SW 1271 (cell line): Measurements from ENCODE around the gene LRMDA.
A peak's percentile ranks its signal among the peaks of the same experiment; 100 is the strongest.

Source experiments
- DNase-seq, 2 experiments: peaks; one replicate each; lab custom pipeline; 2025; lab: John Stamatoyannopoulos, UW

LRMDA gene

DNA sequence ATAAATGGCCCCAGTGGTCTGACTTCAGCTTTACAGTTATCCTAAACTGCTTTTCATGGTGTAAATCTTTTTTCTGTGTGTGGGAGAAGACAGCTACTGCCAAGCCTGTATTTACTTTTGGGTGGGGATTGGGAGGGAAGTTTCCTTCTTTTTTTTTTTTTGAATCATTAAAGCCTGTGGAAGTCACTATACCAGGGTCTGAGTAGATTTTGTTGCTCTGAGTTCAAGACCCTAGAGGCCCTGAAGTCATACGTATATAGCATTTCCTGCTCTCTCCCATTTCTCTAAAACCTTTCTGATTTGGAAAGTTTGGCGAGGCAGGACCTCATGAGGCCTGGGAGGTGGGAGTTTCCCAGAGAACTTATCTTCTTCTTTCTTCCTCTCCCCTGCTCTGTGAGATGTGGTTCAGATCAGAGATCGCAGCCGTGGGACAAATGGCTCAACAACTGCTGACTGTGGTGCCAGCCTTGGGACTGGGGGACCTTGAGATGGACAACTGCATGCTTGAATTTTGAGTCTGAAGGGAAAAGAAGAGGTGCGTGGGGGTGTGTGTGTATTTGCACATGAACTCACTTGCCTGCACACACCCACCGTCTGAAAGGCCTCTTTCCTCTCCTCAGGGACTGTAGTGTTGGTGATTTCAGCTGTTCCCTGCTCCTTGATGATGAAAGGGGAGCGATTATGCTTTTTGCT lies 18.1 kb downstream of the LRMDA start:
- no peak for DNase-seq

DNA sequence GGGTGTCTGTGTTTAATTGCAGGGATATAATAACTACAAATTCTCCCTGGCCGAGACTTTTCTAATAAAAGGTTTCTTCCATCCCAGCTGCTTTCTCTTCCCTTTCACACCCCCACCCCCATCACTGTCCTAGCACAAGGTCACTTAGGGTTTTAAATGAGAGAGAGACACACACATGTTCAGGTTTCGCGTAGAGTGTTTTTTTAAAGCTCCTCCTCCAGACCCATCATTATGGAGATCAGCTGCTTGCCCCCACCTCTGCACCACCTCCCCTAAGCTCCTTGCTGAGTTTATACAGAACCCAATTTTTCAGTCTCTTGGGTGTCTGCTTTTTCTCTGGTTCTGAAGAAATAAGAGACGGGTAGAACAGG lies 18.6 kb downstream of the LRMDA start:
- no peak for DNase-seq

- DNase-seq: no peak
These were observed 19.5 kb downstream of the LRMDA start for GRCh38 chr10:75450644-75451640.

DNA sequence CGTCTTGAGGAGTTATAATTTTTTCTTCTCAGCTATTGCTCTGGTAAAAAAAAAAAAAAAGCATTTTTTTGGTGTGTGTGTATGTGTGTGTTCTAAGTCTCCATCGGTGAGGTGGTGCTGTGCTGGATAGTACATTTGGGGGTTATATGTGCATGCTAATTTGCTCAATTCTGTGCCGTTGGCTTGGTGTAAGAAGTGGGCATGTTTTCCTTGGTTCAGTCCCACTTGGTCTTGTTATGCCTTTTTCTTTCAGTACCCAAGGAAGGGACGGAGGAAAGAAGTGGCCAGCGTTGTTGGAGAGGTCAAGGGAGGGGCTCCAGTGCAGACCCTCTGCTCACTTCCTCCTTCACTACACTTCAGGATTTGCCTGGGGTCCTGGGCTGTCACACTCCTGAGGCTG lies 20.4 kb downstream of the LRMDA start:
- DNase-seq: no peak

DNA sequence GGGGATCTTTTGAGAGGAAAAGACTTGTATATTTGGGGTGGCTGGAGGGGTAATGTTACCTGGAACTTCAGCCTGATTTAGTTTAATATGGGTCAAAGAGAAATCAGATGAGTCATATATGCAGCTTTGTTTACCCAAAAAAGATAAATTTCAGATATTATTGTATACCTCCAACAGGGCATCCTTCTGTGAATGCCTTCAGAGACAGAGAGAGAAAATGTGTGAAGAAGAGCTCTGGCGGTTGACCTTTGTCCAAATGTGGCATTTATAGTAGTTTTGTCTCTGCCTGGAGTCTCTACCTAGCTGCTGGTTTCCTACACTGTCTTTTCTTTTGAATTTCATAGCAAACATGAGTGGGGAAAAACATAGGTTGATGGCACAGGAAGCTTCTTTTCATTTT lies 21.6 kb downstream of the LRMDA start:
- DNase-seq: no peak

DNA sequence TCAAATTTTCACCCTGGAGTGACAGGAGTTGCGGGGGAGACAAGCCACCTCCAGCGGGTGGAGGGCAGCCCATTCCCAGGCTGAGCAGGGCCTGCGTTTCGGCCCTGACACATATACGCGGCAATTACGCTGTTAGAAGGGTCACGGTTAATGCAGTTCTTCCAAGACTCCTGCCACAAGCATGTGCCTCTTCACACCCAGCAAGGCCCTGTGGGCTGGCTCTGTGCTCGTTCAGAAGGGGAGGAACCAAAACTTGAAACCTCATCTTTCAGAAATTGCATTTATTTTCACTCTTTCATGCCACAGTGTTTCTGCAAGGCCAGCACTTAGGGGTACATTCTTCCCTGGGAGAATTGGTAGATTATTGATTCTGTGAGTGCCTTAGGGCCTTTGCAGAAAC lies 24.7 kb downstream of the LRMDA start:
- DNase-seq: no peak

GRCh38 chr10:75460059-75460458 lies 28.6 kb downstream of the LRMDA start:
- no peak for DNase-seq

DNA sequence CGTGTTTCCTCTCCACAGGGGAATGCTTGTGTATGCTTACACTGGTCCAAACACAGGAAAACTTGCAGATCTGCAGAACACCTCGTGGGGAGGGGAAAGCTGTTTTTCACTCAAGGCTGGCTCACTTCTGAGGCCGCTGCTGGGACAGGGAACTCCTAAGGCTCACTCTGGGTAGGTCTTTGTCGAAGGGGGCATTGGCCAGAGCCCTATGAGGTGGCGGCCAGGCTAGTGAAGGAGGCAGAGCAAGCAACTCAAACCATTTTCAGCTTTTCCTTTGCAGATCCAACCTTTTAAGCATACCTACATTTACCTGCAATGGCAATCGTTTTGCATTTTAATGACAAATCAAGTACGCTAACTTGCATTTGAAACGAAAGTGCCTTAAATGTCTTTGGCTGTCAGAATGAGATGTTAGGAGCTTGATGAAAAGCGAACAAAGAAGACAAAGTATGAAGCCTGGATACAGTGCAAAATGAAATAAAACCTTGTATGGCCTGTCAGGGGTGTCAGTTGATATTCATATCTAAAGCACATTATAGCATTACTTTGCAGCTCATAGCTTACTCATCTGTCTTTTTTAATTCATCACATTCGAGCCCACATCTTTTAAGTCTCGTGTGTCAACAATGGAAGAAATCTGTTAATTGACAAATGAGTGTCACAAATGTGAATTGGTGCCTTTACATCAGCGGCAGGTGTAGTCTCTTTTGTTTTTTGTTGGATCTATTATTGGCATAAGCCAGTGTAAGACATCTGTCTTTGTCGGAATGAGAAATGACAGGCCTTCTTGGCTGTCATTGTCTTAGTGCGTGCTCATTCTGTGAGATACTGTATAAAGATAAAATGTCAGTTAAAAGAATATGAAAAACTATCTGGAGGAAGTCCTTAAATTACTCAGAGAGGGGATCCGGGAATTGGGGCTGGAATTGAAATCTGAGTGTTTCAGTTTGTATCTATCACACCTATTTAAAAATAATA lies 30.5 kb downstream of the LRMDA start:
- no peak for DNase-seq

DNA sequence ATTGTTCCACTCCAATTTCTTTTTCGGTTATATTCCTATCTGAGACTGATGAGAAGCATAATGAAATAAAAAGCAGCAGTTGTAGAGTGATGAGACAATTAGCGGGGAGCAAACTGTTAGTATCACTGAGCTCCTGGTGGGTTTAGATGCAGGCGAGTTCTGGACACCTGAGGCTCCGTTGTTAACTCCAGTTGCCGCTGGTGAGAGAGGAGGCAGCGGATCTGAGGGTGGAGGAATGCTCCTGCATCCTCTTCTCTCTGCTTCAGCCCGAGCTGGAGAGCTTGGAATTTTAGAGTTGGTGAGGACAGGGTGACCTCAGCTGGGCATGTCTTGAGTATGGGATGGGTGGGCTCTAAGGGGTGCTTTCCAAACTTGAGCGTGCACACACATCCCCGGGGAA lies 31.4 kb downstream of the LRMDA start:
- DNase-seq: no peak

DNA sequence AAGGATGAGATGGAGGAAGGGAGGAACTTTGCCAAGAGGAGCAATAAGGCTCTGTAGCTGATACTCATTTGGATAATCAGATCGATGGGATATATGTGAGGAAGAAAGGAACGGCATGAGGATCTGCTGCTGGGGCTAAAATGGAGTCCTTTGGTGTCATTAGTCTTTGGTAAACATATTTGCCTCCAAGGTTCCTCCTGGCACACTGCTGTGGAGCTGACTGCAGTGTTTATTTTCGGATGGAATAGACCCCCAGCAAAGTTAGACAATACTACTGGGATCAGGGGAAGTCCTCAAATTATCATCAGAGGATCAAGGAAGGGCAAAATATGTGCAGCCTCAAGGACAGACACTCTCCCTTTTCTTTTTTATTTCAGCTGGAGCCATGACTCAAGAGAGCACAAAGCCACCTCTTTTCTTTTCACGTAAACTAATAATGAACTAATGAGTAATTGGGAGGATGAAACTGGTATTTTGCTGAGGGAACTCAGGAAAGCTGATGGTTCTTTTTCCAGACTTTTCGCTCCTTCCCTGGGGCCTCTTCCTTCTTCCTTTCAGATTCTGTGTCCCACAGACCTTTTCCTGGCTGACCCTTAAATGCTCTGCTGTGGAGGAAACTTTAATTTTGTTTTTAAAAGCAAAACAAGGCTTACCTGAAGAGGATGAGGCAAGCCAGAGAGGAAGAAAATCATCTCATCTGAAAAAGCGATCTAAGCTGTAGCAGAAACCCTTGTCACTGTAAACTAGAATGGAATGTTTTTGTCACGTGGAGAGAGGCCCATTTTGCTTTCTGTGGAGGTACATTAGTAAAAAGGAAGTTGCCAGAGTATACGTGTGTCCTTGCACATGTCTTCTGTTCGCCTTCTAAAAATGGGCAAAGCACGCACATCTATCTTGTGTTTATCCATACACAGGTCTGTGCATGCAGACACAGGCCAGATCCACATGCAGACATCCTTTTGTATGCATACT lies 33.3 kb downstream of the LRMDA start:
- no peak for DNase-seq

GRCh38 chr10:75465450-75465827 lies 34.0 kb downstream of the LRMDA start:
- no peak for DNase-seq

GRCh38 chr10:75466001-75466400 lies 34.6 kb downstream of the LRMDA start:
- DNase-seq: no peak

- DNase-seq: no peak
These were observed 35.5 kb downstream of the LRMDA start for GRCh38 chr10:75466886-75467285.

DNA sequence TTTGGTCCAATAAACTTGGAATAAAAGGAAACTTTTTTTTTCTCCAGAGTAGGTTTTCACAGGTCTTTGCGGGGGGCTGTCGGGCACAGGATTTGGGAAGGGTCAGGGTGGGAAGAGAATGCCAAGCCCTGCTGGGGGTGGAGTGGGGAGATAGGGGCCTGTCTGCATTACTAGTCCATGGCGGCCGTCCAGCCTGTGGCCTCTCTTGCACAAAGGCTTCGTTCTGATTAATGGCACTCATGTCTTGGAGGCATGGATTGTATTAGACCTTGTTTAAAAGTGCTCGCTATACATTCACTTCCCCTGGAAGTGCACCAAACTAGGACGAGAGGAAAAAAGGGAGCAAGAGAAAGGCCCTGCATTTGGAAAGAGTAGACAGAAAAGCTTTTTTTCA lies 37.2 kb downstream of the LRMDA start:
- DNase-seq: no peak

DNA sequence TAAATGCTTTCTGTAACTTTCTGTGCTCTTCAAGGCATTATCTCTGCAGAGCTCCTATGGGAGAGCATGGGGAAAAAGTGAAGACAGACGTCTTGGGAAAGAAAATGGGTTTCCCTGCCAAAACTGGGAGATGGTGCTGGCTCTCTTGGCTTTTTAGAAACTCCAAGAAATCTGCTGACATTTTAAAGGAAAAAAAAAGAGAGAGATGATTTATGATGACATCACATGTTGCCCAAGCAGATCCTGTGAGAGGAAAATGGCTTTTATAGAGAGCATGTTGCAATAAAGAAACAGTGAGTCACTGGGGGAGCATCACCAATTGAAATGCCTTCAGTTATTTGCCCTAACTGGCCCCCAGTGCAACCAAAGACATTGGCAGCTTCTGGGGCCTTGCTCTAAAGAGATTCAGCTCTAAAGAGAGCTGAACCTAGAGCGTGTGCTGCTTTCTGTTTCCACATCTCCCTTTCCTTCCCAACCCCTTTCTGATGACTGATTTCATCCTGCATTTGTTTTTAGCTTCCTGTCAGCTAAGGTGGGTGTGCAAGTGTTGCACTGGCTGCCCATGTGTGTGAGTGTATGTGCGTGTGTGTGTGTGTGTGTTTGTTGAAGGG lies 37.7 kb downstream of the LRMDA start:
- DNase-seq: peak in 1 of 2 experiments; percentile 3

GRCh38 chr10:75470901-75471300 lies 39.5 kb downstream of the LRMDA start:
- DNase-seq: no peak

DNA sequence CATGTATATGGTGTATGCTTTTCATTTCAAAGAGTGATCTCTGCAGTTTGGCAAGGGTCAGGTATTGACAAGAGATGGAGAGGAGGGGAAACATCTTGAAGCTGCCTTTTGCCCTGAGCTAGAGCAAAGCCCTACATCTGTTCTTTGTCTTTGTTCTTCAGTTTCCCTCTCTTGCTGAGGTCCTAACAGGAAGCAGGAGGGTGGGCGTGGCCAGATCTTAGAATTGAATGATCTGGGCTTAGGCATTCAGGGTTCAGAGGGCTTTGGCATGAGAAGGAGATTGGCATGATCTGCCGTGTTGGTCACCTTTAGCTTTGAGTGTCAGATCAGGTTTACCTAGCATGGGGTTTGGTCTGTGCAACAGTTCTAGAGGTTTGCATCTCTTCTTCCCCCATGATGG lies 41.3 kb downstream of the LRMDA start:
- DNase-seq: no peak

- no peak for DNase-seq
These were observed 42.7 kb downstream of the LRMDA start for GRCh38 chr10:75474106-75474505.

- no peak for DNase-seq
These were observed 44.2 kb downstream of the LRMDA start for GRCh38 chr10:75475460-75476182.

DNA sequence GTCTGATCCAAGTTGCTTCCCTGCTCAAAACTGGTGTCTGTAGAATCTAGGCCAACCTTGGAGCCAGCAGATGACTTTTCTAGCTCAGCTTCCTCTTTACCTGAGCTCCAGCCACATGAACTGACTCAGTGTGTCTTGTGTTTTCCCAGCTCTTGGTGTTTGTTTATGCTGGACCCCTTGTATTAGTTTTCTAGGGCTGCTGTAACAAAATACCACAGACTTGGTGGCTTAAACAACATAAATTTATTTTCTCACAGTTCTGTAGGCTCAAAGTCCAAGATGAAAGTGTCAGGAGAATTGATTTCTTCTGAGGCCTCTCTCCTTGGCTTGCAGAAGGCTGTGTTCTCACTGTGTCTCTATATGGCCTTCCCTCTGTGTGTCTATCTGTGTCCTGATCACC lies 45.1 kb downstream of the LRMDA start:
- no peak for DNase-seq
